ENCODE measurements around the gene SLC10A3.

DNA sequence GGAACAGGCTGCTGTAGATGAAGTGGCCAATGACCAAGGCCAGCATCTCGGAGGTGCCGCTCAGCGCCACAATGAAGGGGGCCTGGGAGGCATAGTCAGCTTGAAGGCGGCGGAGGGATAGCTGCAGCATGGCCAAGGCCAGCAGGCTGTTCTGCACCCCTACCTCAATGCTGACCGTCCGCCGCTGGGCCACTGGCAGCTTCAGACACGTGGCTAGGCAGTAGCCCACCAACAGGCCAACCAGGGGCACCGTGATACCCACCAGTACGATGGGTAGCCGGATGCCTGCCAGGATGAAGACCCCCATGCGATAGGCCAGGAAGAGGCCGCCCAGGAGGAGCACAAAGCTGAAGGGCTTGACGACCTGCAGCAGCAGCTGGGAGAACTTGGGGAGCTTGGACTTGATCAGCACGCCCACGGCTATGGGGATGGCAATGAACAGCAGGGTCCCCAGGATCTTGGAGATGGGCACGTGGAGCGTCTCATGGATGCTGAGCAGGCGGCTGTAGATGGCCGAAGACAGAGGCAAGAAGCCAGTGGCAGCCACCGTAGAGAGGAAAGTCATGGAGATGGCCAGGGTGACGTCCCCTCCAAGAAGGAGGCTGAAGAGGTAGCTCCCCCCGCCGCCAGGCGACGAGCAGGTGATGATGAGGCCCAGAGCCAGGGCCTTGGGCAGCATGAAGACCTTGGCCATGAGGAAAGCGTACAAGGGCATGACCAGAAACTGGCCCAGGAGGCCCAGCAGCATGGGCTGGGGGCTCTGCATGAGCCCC, 2.7 kb downstream of the SLC10A3 start:
- no peak for TF ChIP-seq POLR2A (IDR thresholded peaks at IDR 0.05)
- TF ChIP-seq, protein P1, sequence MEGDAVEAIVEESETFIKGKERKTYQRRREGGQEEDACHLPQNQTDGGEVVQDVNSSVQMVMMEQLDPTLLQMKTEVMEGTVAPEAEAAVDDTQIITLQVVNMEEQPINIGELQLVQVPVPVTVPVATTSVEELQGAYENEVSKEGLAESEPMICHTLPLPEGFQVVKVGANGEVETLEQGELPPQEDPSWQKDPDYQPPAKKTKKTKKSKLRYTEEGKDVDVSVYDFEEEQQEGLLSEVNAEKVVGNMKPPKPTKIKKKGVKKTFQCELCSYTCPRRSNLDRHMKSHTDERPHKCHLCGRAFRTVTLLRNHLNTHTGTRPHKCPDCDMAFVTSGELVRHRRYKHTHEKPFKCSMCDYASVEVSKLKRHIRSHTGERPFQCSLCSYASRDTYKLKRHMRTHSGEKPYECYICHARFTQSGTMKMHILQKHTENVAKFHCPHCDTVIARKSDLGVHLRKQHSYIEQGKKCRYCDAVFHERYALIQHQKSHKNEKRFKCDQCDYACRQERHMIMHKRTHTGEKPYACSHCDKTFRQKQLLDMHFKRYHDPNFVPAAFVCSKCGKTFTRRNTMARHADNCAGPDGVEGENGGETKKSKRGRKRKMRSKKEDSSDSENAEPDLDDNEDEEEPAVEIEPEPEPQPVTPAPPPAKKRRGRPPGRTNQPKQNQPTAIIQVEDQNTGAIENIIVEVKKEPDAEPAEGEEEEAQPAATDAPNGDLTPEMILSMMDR (IDR thresholded peaks at IDR 0.05): no peak

Data from heart left ventricle (tissue), 13 donors.